Measurements from ENCODE around the gene VSIR. TPM values are rescaled to one million over a fixed set of nuclear protein-coding genes. Genes with fewer than 3 reads are reported as not detected.

The VSIR gene
- total and polyA plus RNA-seq, 2 experiments from 2014 or later, result 81.6 to 153 TPM

DNA sequence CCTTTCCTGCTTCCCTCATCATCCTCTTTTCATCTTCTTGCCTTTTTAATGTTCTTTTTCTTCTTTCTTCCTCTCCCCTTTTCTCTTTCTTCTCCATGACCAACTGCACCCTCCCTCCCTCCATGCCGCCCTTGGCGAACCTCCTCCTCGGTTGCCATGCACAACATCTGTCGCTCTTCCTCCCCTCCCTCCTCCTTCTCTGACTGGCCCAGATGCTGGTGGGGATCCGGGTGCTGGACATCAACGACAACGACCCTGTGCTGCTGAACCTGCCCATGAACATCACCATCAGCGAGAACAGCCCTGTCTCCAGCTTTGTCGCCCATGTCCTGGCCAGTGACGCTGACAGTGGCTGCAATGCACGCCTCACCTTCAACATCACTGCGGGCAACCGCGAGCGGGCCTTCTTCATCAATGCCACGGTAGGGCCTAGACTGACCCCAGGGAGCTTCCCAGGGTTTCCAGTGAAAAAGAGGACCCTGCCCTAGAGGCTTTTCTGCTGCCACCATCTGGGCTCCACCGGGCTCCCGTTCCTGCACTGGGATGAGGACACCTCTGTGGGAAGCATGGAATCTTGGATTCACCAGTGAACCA lies 11.5 kb upstream of the VSIR start:
- no peaks in the 10 kb centered on the region for H3K9me2 ChIP-seq (ENCODE audit: insufficient read depth)
- no peak overlapping the region for H3K9ac ChIP-seq
- H3K4me3 ChIP-seq, result no peak overlapping the region
- H3F3A ChIP-seq (ENCODE audit: insufficient read depth), result no peaks in the 10 kb centered on the region
- H3K36me3 ChIP-seq (ENCODE audit: low read depth), result no peaks in the 10 kb centered on the region
- H3K79me2 ChIP-seq (ENCODE audit: insufficient read depth), result no peaks in the 10 kb centered on the region
- H3K4me1 ChIP-seq (ENCODE audit: insufficient read depth), result no peaks in the 10 kb centered on the region
- DNase-seq, result no peak
- no peaks in the 10 kb centered on the region for H4K20me1 ChIP-seq (ENCODE audit: insufficient read depth)
- H3K27ac ChIP-seq, result no peak overlapping the region
- TF ChIP-seq EZH2phosphoT487 (IDR thresholded peaks at IDR 0.05; ENCODE audit: insufficient read depth, low read depth), result no peak
- no peak for TF ChIP-seq EZH2 (IDR thresholded peaks at IDR 0.05; ENCODE audit: insufficient read depth, poor library complexity, severe bottlenecking)
- H3K27me3 ChIP-seq (replicated peaks; ENCODE audit: insufficient read depth), result peaks cover 10% of the 10 kb centered on the region; the same call in 1 of the 2 replicates
- H3K4me2 ChIP-seq (ENCODE audit: unreplicated experiment), result no peak overlapping the region
- H2AFZ ChIP-seq, result no peak overlapping the region
- WGBS, 2 experiments (ENCODE audit: low coverage in 1 of 2, low lambda C conversion rate in 2 of 2, missing lambda C conversion rate in 2 of 2), result 70% methylated on average over 18 of the region's 18 CpGs
- H3K9me3 ChIP-seq (ENCODE audit: low read depth), result no peaks in the 10 kb centered on the region
- in situ Hi-C loops (cut with MboI), result no loop called here

DNA sequence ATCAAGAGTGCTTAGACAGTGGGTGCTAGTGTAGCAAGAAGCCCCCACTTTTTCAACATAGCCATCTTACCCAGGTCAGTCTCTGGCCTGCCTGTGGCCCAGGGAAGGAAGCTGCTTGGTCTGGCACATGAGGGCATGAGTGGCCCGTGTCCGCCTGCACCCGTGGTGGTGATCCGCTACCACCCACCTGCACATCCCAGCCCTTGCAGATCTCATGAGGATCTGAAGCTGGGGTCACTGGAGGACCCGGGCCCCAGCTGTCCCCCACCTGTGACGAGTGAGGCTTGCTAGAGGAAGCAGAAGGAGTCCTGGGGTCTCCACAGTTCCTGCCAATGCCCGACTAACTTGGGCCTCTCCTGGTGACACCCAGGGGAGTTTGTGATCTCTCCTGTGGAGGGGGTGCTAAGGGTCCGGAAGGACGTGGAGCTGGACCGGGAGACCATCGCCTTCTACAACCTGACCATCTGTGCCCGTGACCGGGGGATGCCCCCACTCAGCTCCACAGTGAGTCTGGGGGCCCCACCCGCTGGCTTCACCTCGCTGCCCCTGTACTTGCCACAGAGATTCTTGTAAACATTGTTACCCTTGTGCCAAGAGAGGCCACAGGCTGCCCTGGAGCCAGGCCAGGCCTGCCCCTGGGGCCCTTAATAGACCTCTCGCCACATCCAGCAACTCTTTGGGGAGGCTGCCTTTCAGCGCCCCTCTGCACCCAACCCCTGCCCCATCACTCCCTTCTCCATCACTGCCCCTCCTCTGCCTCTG lies 10.8 kb upstream of the VSIR start:
- H3K9me3 ChIP-seq (ENCODE audit: low read depth), result no peaks in the 10 kb centered on the region
- no peaks in the 10 kb centered on the region for H3F3A ChIP-seq (ENCODE audit: insufficient read depth)
- H2AFZ ChIP-seq, result no peak overlapping the region
- in situ Hi-C loops (cut with MboI), result no loop called here
- H3K9me2 ChIP-seq (ENCODE audit: insufficient read depth), result no peaks in the 10 kb centered on the region
- no peak overlapping the region for H3K4me2 ChIP-seq (ENCODE audit: unreplicated experiment)
- H4K20me1 ChIP-seq (ENCODE audit: insufficient read depth), result no peaks in the 10 kb centered on the region
- no peaks in the 10 kb centered on the region for H3K79me2 ChIP-seq (ENCODE audit: insufficient read depth)
- no peak overlapping the region for H3K9ac ChIP-seq
- no peak overlapping the region for H3K27ac ChIP-seq
- no peak for DNase-seq
- TF ChIP-seq EZH2phosphoT487 (IDR thresholded peaks at IDR 0.05; ENCODE audit: insufficient read depth, low read depth), result no peak
- no peak for TF ChIP-seq EZH2 (IDR thresholded peaks at IDR 0.05; ENCODE audit: insufficient read depth, poor library complexity, severe bottlenecking)
- no peaks in the 10 kb centered on the region for H3K36me3 ChIP-seq (ENCODE audit: low read depth)
- no peaks in the 10 kb centered on the region for H3K4me1 ChIP-seq (ENCODE audit: insufficient read depth)
- WGBS, 2 experiments (ENCODE audit: low coverage in 1 of 2, low lambda C conversion rate in 2 of 2, missing lambda C conversion rate in 2 of 2), result 63 to 67% methylated on average over 17 of the region's 17 CpGs
- H3K4me3 ChIP-seq, result no peak overlapping the region
- H3K27me3 ChIP-seq (replicated peaks; ENCODE audit: insufficient read depth), result peaks cover 10% of the 10 kb centered on the region; the same call in 1 of the 2 replicates

DNA sequence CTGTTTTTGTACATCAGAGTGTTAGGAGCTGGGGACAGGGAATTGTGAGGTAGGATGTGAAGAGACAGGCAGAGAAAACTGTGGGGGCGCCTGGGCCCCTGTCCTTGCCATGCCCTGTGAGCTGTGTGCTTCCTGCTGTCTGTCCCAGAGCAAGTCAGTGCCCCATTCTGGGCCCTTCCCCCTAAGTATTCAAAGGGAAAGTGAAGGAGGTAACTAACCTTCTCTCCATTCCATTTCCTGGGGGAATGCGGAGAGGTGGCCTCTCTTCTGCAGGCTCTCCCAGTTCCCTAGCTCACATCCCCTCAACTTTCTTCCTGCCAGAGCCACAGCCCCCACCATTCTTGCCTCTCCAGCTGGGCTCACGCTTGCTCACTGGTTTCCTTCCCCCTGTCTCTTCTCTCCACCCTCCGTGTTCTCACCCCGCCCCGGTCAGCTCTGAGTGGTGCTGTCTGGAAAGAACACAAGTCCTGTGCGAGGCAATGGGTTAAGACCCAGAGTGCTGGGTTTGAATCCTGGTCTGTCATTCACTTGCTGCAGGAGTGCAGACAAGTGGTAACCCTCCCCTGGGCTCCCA lies 9.7 kb upstream of the VSIR start:
- peaks cover 10% of the 10 kb centered on the region; the same call in 1 of the 2 replicates for H3K27me3 ChIP-seq (replicated peaks; ENCODE audit: insufficient read depth)
- no peak overlapping the region for H2AFZ ChIP-seq

GRCh38 chr10:71782221-71782916 lies 9.0 kb upstream of the VSIR start:
- Histone ChIP-seq H2AFZ (no peak overlapping the region), H3F3A (ENCODE audit: insufficient read depth) (no peaks in the 10 kb centered on the region), H3K4me1 (ENCODE audit: insufficient read depth) (no peaks in the 10 kb centered on the region), H3K27me3 (replicated peaks; ENCODE audit: insufficient read depth) (peaks cover 4% of the 10 kb centered on the region; the same call in 1 of the 2 replicates), H3K9me2 (ENCODE audit: insufficient read depth) (no peaks in the 10 kb centered on the region), H3K27ac (no peak overlapping the region), H3K4me2 (ENCODE audit: unreplicated experiment) (no peak overlapping the region), H3K9me3 (ENCODE audit: low read depth) (no peaks in the 10 kb centered on the region), H3K79me2 (ENCODE audit: insufficient read depth) (no peaks in the 10 kb centered on the region), H3K4me3 (no peak overlapping the region), H4K20me1 (ENCODE audit: insufficient read depth) (no peaks in the 10 kb centered on the region), H3K36me3 (ENCODE audit: low read depth) (no peaks in the 10 kb centered on the region), H3K9ac (no peak overlapping the region)
- no peak for DNase-seq
- in situ Hi-C loops (cut with MboI), result no loop called here
- TF ChIP-seq EZH2 (IDR thresholded peaks at IDR 0.05; ENCODE audit: insufficient read depth, poor library complexity, severe bottlenecking) (no peak), EZH2phosphoT487 (IDR thresholded peaks at IDR 0.05; ENCODE audit: insufficient read depth, low read depth) (no peak)
- WGBS, 2 experiments (ENCODE audit: low coverage in 1 of 2, low lambda C conversion rate in 2 of 2, missing lambda C conversion rate in 2 of 2), result 52 to 54% methylated on average over 6 of the region's 6 CpGs

More for the DNA sequence above, 9.7 kb upstream of the VSIR start:
- Histone ChIP-seq H3K4me2 (ENCODE audit: unreplicated experiment) (no peak overlapping the region), H3K4me1 (ENCODE audit: insufficient read depth) (no peaks in the 10 kb centered on the region), H3K9me3 (ENCODE audit: low read depth) (no peaks in the 10 kb centered on the region), H3K9me2 (ENCODE audit: insufficient read depth) (no peaks in the 10 kb centered on the region), H3K4me3 (no peak overlapping the region), H3F3A (ENCODE audit: insufficient read depth) (no peaks in the 10 kb centered on the region), H3K36me3 (ENCODE audit: low read depth) (no peaks in the 10 kb centered on the region), H3K79me2 (ENCODE audit: insufficient read depth) (no peaks in the 10 kb centered on the region), H3K9ac (no peak overlapping the region), H4K20me1 (ENCODE audit: insufficient read depth) (no peaks in the 10 kb centered on the region), H3K27ac (no peak overlapping the region)
- in situ Hi-C loops (cut with MboI), result no loop called here
- DNase-seq, result no peak
- TF ChIP-seq EZH2phosphoT487 (IDR thresholded peaks at IDR 0.05; ENCODE audit: insufficient read depth, low read depth), result no peak
- TF ChIP-seq EZH2 (IDR thresholded peaks at IDR 0.05; ENCODE audit: insufficient read depth, poor library complexity, severe bottlenecking), result no peak
- 53 to 57% methylated on average over 7 of the region's 7 CpGs for WGBS, 2 experiments (ENCODE audit: low coverage in 1 of 2, low lambda C conversion rate in 2 of 2, missing lambda C conversion rate in 2 of 2)

All from GM23248 (cell line).